K562 (cell line): ENCODE results near the gene CDK14.

Experiments used
- CREB3L1 ChIP-seq: fragments of 450-650 bp; IDR thresholded peaks from 2 replicates; pipeline ENCODE4 v1.6.1; 2014; ENCODE audit warnings: low read depth, mild to moderate bottlenecking, moderate library complexity, borderline replicate concordance
- MNT ChIP-seq, 2 experiments: fragments of 450-650 bp; conservative IDR thresholded peaks; 2 replicates each; pipeline ENCODE4 v1.6.1; 2017; ENCODE audit warnings: mild to moderate bottlenecking in 2 of 2, moderate library complexity in 2 of 2
- POLR2A ChIP-seq: fragments of 450-650 bp; conservative IDR thresholded peaks from 2 replicates; pipeline ENCODE4 v1.6.1; 2016
- TBL1XR1 ChIP-seq, 2 experiments: IDR thresholded peaks; 2 replicates each; pipeline ENCODE4 v1.6.1; 2012; ENCODE audit warnings: improper control_type of control experiment in 2 of 2, low read length in 2 of 2, mild to moderate bottlenecking in 1 of 2
- TOE1 ChIP-seq, 2 experiments: fragments of 450-650 bp in 1 of 2; sonication (generic) in 1 of 2; formaldehyde crosslinking in 1 of 2; IDR thresholded peaks; 2 replicates each; pipeline versions ENCODE4 v1.7.1 to v1.8.0; 2016 to 2022; ENCODE audit warnings: borderline replicate concordance in 2 of 2, mild to moderate bottlenecking in 2 of 2, antibody characterized with exemption in 1 of 2, inconsistent platforms in 1 of 2, low read depth in 1 of 2, missing genetic modification reagents in 1 of 2, moderate library complexity in 1 of 2
- TRIM24 ChIP-seq, 2 experiments: fragments of 450-650 bp; IDR thresholded peaks; 2 replicates each; pipeline ENCODE4 v1.6.1; 2016
- TF ChIP-seq, protein P1 (sequence below), 3 experiments: IDR thresholded peaks in 2 of 3; conservative IDR thresholded peaks in 1 of 3; 2 replicates each; pipeline ENCODE4 v1.5.1; 2011 to 2012; ENCODE audit warnings: low read length in 3 of 3, mild to moderate bottlenecking in 3 of 3, control low read depth in 2 of 3, improper control_type of control experiment in 1 of 3, inconsistent platforms in 1 of 3, low read depth in 1 of 3, mixed read lengths in 1 of 3, moderate library complexity in 1 of 3; ENCODE audit not compliant: insufficient read depth in 2 of 3

GRCh38 chr7:90918303-90918702, 322.2 kb downstream of the CDK14 start:
- TF ChIP-seq TOE1 (IDR thresholded peaks at IDR 0.05; ENCODE audit: borderline replicate concordance) (no peak), TOE1 (CRISPR knock-in tag; IDR thresholded peaks at IDR 0.05; ENCODE audit: borderline replicate concordance, low read depth) (no peak), TBL1XR1 (IDR thresholded peaks at IDR 0.05; ENCODE audit: low read length in 2 of 2) (no peak), TRIM24 (IDR thresholded peaks at IDR 0.05) (no peak), MNT (conservative IDR thresholded peaks at IDR 0.05) (no peak), POLR2A (no peak), CREB3L1 (no peak)
- TF ChIP-seq, protein P1, sequence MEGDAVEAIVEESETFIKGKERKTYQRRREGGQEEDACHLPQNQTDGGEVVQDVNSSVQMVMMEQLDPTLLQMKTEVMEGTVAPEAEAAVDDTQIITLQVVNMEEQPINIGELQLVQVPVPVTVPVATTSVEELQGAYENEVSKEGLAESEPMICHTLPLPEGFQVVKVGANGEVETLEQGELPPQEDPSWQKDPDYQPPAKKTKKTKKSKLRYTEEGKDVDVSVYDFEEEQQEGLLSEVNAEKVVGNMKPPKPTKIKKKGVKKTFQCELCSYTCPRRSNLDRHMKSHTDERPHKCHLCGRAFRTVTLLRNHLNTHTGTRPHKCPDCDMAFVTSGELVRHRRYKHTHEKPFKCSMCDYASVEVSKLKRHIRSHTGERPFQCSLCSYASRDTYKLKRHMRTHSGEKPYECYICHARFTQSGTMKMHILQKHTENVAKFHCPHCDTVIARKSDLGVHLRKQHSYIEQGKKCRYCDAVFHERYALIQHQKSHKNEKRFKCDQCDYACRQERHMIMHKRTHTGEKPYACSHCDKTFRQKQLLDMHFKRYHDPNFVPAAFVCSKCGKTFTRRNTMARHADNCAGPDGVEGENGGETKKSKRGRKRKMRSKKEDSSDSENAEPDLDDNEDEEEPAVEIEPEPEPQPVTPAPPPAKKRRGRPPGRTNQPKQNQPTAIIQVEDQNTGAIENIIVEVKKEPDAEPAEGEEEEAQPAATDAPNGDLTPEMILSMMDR (IDR thresholded peaks at IDR 0.05 in 2 of 3, conservative IDR thresholded peaks at IDR 0.05 in 1 of 3; ENCODE audit: insufficient read depth in 2 of 3, low read depth in 1 of 3, low read length in 3 of 3): no peak
